Ureter (tissue), 1 donor: ENCODE data around the gene RCSD1. TPM values are rescaled to one million over a fixed set of nuclear protein-coding genes. Genes with fewer than 3 reads are reported as not detected.
A peak's percentile ranks its signal among the peaks of the same experiment; 100 is the strongest.

Experiments
- DNase-seq: peaks from one replicate; pipeline ENCODE4 v3.0.0-alpha.2; 2020; ENCODE audit warnings: low spot score
- total RNA-seq: library from RNA; stranded (reverse); gene quantifications from one replicate; pipeline ENCODE4 v1.2.4, GENCODE V29; 2023
- donor health status: DM: yes; HTN: yes; CAD: no.

RCSD1 gene
- total RNA-seq, 1 donor from 2014 or later = 8.7 TPM

- DNase-seq = no peak
Measured at GRCh38 chr1:167618366-167618765, 11.7 kb upstream of the RCSD1 start.

DNA sequence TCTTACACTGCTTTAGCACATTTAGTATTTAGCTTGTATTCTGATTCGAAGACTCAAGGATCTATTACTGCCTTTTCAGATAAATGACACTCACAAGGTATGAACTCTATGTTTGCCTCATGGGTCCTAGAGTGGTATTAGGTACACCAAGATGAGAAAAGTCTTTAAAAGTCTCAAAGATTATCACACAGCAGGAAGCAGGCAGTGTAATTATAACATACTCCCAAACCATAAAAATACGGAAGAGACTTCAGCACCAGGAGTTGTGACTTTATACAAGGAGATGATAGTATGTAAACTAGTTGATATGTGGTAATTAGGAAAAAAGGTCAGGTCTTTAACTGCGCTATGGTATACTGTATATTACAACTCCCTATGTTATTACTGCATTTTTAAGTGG, 11.2 kb upstream of the RCSD1 start:
- DNase-seq = no peak

DNA sequence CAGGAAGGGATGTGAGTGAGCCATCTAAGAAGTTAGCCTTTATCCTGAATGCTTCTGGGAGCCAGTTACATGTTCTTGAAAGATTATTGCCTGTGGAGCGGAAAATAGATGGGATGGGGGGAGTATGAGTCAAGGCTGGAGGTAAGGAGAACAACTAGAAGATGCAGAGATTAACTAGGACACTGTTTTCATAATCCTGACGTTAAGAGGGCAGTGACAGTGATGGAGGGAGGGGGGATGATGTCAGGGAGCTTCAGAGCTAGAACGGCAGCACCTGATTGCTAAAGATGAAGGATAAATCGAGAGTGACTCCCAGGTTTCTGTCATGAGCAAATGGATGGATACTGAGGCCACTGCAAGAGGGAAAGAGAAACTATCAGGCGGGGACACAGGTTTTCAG, 10.0 kb upstream of the RCSD1 start:
- no peak for DNase-seq

GRCh38 chr1:167621780-167622313, 8.2 kb upstream of the RCSD1 start:
- DNase-seq = no peak

DNA sequence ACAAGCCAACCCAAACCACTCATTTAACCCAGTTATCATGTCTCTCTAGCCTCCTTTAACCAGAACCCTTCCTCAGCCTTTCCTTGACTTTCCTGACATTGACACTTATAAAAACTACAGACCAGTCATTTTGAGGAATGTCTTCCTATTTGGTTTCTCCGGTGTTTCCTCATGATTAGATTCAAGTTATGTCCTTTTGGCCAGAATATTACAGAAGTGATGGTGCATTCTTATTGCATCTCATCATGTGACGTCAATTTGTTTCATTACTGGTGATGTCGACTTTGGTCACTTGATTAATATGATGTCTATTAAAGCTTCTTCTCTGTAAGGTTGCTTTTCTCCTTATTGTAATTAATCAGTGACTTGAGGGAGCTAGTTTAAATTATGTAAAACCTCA, 6.1 kb upstream of the RCSD1 start:
- DNase-seq = no peak

DNA sequence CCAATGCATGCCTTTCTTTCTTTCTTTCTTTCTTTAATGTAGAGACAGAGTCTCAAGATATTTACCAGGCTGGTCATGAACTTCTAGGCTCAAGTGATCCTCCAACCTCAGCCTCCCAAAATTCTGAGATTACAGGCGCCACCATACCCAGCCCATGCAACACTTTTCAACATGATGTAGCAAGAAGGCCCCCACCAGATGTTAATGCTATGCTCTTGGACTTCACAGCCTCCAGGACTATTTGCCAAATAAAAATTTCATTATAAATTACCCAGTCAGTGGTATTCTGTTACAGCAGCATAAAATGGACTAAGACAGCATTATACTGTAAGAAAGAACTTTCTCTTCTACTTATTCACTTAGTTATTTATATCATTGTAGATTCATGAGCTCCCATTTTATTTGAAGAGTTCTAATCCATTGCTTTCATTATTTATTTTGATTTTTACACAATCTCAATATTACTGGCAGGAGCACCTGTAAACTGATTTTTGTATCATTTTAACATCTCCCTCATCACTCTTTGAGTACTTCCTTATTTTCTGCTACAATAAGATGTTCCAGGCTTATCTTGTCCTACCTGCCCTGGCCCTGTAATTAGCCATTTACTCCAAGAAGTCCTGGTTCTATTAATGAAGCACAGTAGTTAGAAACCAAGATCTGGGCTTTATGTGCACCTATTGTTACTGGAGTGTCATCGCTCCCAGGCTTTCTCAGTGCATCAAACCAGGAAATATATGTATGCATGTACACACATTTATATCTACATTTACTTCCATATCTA, 4.8 kb upstream of the RCSD1 start:
- no peak for DNase-seq

DNA sequence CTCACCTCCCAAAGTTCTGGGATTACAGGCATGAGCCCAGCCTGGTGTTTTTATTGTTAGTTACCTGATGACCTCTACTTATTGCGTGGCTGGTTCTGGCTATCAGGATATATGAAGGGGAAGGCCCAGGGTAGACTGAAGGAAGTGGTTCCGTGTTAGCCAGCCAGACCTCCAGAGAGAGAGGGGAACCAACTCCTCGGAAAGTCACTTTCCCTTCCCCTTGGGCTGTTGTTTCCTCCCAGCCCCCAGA, 2.5 kb upstream of the RCSD1 start:
- no peak for DNase-seq

DNA sequence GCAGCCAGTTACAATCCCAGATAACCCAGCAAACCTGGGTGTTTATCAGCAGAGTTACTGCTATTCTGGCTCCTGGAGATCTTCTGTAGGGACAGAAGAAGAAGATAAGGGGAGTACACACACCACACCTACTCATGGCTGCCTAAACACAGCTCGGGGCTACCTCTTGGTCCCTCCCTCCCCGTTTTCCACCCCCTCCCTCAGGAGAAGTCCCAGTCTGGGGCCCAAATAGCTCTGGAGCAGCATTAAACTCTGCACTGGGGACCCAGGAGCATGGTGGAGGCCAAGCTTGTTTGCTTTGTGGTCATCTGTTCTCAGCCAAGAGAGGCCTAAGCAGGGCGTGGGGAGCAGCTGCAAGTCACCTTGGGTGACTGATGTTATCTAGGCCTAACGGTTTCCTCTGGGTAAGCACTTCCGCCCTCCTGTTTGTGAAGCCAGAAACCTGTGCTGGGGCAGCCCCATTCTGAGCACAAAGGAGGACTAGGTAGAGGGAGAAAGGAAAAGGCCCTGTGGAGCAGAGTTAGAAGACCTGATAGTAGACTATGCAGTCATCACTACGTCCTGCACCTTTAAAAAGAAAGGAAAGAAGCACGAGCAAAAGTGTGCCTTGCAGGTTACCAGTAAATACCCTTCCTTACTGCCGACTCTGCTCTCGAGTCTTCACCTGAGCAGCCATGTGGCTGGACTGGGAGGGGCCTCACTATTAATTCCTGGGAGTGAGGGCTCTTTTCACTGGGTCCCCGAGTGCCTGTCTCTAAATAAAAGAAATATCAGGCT, 2.0 kb upstream of the RCSD1 start:
- DNase-seq = peak; percentile 58

- DNase-seq = no peak
Measured at GRCh38 chr1:167628741-167629515, 1.1 kb upstream of the RCSD1 start.

DNA sequence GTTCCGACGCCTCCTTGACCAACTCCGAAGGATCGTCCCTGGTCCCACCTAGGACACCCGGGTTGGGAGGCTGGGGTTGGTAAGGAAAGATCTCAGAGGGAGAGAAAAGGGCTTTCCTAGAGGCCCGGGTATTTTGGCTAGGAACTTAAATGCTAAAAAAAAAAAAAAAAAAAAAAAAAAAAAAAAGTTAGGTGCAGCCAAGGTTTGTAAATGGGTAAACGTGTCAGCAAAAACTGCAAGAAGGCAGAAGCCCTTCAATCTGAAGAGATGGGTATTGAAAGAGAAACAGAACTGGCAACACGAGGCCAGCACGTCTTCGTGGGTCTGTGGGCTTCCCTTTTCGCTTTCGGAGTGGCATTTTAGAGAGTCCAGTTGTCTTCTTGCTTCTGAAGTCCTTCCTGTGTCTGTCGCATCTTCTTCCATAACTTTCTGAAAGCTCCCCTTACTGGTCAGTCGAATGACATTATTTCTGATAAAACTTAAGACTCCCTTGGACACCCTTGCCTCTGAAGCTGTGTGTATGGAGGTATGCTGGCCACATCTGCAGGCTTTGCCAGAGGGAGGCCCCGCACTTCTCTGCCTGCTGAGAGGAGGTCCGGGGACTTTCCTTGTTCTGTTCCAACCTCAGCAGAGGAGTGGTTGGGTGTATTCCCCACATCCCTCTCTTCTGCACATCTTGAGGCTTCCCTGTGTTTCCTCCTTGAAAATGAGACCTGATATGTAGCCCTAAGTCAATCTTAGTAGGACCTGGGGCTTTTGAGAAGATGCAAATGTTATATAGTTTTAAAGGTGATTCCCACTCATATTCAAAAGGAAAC, 745 bp downstream of the RCSD1 start:
- DNase-seq = no peak

GRCh38 chr1:167631386-167631935, 1.4 kb downstream of the RCSD1 start:
- no peak for DNase-seq

- no peak for DNase-seq
Measured at GRCh38 chr1:167631936-167632614, 2.0 kb downstream of the RCSD1 start.

DNA sequence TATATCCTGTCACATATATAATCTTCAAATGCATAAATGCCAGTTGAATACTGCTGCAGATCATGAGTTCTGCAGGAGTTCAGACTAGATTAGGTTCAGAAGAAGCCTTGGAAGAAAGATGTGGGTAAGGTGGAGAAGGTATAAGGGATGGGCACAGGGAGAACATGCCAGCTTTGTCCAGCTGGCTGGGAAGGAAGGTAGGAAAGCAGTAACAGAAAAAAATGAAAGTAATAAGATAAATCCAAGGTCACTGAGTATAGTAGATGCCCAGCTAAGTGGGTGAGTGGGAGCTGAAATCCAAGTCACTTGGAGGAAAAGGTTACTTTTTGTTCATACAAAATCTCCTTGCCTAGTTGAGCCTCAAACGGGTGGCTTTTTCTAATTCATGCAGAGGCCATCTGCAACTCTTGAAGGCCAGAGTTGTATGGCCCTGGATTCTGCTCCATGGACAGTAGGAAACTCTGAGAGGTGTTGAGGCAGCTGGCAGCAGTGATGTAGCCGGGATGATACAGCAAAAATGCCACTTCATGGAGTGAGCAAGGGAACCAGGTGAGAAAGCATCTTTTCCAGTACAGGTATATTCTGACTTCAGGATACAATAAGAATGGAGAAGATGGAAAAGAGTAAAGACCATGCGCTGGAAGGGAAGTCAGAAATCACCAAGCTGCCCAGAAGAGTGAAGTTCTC, 3.4 kb downstream of the RCSD1 start:
- no peak for DNase-seq

DNA sequence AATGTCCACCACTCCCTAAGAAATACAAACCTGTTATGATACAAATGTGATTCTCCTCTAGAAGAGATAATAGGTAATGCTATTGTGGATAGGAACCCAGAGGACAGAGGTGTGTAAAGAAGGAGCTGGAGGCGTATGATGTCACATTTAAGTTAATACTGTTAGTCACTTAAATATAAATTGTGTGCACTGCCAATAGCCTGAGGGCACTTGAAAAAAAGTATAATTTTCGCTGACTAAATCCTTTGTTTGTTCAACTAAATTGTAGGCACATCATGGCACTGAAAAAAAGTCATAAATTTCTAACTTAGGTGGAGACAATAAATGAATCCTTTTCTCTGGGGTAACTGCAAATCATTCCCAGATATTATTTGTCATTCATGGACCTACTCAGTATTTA, 4.4 kb downstream of the RCSD1 start:
- no peak for DNase-seq

GRCh38 chr1:167635156-167635648, 5.2 kb downstream of the RCSD1 start:
- DNase-seq = no peak

GRCh38 chr1:167635941-167636340, 5.9 kb downstream of the RCSD1 start:
- no peak for DNase-seq

GRCh38 chr1:167638064-167638463, 8.0 kb downstream of the RCSD1 start:
- no peak for DNase-seq

GRCh38 chr1:167640051-167640450, 10.0 kb downstream of the RCSD1 start:
- no peak for DNase-seq

- DNase-seq = no peak
Measured at GRCh38 chr1:167641786-167642500, 11.9 kb downstream of the RCSD1 start.
